PC-3 (cell line): ENCODE measurements around the gene ERCC5. TPM values are rescaled to one million over a fixed set of nuclear protein-coding genes. Genes with fewer than 3 reads are reported as not detected.

Source experiments
- ATAC-seq: fragments of 200-7000 bp; cut with Tn5 transposase; 2 replicates; pipeline ENCODE4 v1.9.1; 2020; ENCODE audit warnings: mild to moderate bottlenecking, moderate library complexity
- BruUV-seq: library from RNA; stranded (reverse); fragments of 400-500 nt; replicated peaks from 2 replicates; lab custom pipeline; 2021; lab: Mats Ljungman, UMichigan
- CTCF ChIA-PET: fragments of 300-600 bp; sonication (Branson Sonifier 250); formaldehyde crosslinking; loops from one replicate; lab custom pipeline; 2022; ENCODE audit warnings: antibody characterized with exemption; lab: Charles Lee
- POLR2A ChIA-PET: fragments of 300-600 bp; sonication (Branson Sonifier 250); formaldehyde crosslinking; loops from one replicate; lab custom pipeline; 2022; ENCODE audit warnings: antibody characterized with exemption; ENCODE audit not compliant: unreplicated experiment; lab: Charles Lee
- DNase-seq: peaks from one replicate; pipeline ENCODE4 v3.0.0-alpha.2; 2015
- H2AFZ ChIP-seq: fragments of 300-600 bp; sonication (generic); 2 replicates; pipeline ENCODE4 v1.6.0; 2016; ENCODE audit warnings: antibody characterized with exemption, low read length
- H3F3A ChIP-seq: fragments of 300-600 bp; sonication (generic); one replicate; pipeline ENCODE4 v1.6.0; 2017; ENCODE audit warnings: antibody characterized with exemption, low read length, control low read depth, mild to moderate bottlenecking; ENCODE audit not compliant: unreplicated experiment
- H3K27ac ChIP-seq: fragments of 300-600 bp; sonication (generic); 2 replicates; pipeline ENCODE4 v1.5.1; 2016; ENCODE audit warnings: mild to moderate bottlenecking, low read length
- H3K27me3 ChIP-seq: fragments of 300-600 bp; sonication (generic); 2 replicates; pipeline ENCODE4 v1.6.1; 2016; ENCODE audit warnings: low read length, mixed read lengths
- H3K36me3 ChIP-seq: fragments of 300-600 bp; sonication (generic); 2 replicates; pipeline ENCODE4 v1.6.1; 2016; ENCODE audit warnings: low read depth, mixed run types, low read length, mixed read lengths
- H3K4me1 ChIP-seq: fragments of 300-600 bp; sonication (generic); 2 replicates; pipeline ENCODE4 v1.5.1; 2016; ENCODE audit warnings: low read length; ENCODE audit not compliant: insufficient read depth
- H3K4me2 ChIP-seq: fragments of 300-600 bp; sonication (generic); 2 replicates; pipeline ENCODE4 v1.6.0; 2016; ENCODE audit warnings: low read length
- H3K4me3 ChIP-seq: fragments of 300-600 bp; sonication (generic); 2 replicates; pipeline ENCODE4 v1.5.1; 2016; ENCODE audit warnings: mild to moderate bottlenecking, low read length, mixed read lengths
- H3K79me2 ChIP-seq: fragments of 300-600 bp; sonication (generic); 2 replicates; pipeline ENCODE4 v1.6.1; 2017; ENCODE audit warnings: low read length, mixed read lengths
- H3K9ac ChIP-seq: fragments of 300-600 bp; sonication (generic); 2 replicates; pipeline ENCODE4 v1.6.0; 2016; ENCODE audit warnings: mild to moderate bottlenecking, low read length
- H3K9me2 ChIP-seq: fragments of 300-600 bp; sonication (generic); replicated peaks from 2 replicates; pipeline ENCODE4 v1.6.1; 2016; ENCODE audit warnings: mixed run types, low read length, mixed read lengths
- H3K9me3 ChIP-seq: fragments of 300-600 bp; sonication (generic); 2 replicates; pipeline ENCODE4 v1.6.1; 2016; ENCODE audit warnings: low read length, mixed read lengths
- H4K20me1 ChIP-seq: fragments of 300-600 bp; sonication (generic); 2 replicates; pipeline ENCODE4 v1.6.1; 2016; ENCODE audit warnings: low read length, mixed read lengths
- CTCF ChIP-seq: fragments of 300-600 bp; sonication (generic); conservative IDR thresholded peaks from 2 replicates; pipeline ENCODE4 v1.5.1; 2017; ENCODE audit warnings: antibody characterized with exemption, low read depth, mild to moderate bottlenecking, low read length
- EZH2 ChIP-seq: fragments of 300-600 bp; sonication (generic); IDR thresholded peaks from one replicate; pipeline ENCODE4 v1.6.1; 2017; ENCODE audit warnings: antibody characterized with exemption, mild to moderate bottlenecking, low read length; ENCODE audit not compliant: unreplicated experiment
- EZH2phosphoT487 ChIP-seq: fragments of 300-600 bp; sonication (generic); IDR thresholded peaks from 2 replicates; pipeline ENCODE4 v1.6.1; 2018; ENCODE audit warnings: mild to moderate bottlenecking, antibody characterized with exemption, low read length, borderline replicate concordance
- intact Hi-C: fragments of 100-400 bp; cut with micrococcal nuclease; formaldehyde crosslinking; loops from 2 replicates; pipeline ENCODE4 v1.9.0; 2023
- total RNA-seq: library from RNA; depleted of rRNA; stranded (reverse); fragments of >200 nt; gene quantifications from 2 replicates; pipeline ENCODE4 v1.2.3, GENCODE V29; 2014

The ERCC5 gene
- total RNA-seq, 1 experiment from 2014 or later = 19.3 TPM

GRCh38 chr13:102878481-102878880, 32.6 kb downstream of the ERCC5 start:
- ATAC-seq (no peak), DNase-seq (no peak)
- TF ChIP-seq EZH2phosphoT487 (no peak), CTCF (no peak), EZH2 (no peak)
- Histone ChIP-seq H3K79me2 (no peaks in the 10 kb centered on the region), H3K4me2 (no peak overlapping the region), H3K9me3 (no peaks in the 10 kb centered on the region), H3K27ac (no peak overlapping the region), H3K9me2 (no peaks in the 10 kb centered on the region), H2AFZ (no peak overlapping the region), H3K36me3 (no peaks in the 10 kb centered on the region; the same call in 1 of the 2 replicates), H3K4me3 (no peak overlapping the region), H4K20me1 (no peaks in the 10 kb centered on the region), H3F3A (no peaks in the 10 kb centered on the region), H3K9ac (no peak overlapping the region), H3K27me3 (no peaks in the 10 kb centered on the region), H3K4me1 (peaks cover 7% of the 10 kb centered on the region; the same call in 1 of the 2 replicates)
- BruUV-seq = no TSS peak
- CTCF ChIA-PET = no interaction called here
- POLR2A ChIA-PET = no interaction called here
- intact Hi-C loops = no loop called here

DNA sequence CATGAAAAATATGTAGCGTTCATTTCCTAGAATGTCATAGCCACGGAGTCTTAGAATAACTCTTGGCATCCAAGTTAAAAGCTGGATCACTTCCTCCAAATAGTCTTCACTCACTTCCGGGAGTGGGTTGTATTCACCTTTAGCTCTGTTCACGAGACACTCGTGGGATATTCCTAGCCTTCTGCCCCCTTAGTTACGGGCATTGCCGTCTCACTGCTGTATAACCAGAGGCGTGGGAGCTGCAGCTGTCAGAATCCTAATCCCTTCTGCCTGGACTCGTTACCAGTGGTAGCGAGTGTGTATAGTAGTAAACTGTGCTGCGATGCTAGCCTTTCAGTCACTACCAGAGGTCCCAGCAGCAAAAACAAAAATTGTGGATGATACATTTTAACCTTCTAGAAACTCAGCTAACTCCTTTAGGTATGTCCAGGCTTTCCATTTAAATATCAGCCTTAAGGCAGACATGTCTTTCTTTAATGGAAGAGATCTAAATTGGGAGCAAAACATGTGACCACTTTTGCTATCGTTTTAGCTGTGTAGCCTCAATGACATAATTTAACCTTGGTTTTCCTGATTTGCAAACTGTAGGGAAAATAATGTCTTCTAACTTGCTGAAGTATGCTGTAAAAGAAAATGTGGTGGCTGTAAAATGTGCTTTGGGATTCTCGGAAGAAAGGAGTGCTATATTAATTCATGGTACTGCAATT, 34.1 kb downstream of the ERCC5 start:
- ATAC-seq = no peak
- no peak overlapping the region for H3K9ac ChIP-seq
- no TSS peak for BruUV-seq
- no peak for TF ChIP-seq EZH2phosphoT487
- no peak for TF ChIP-seq CTCF
- TF ChIP-seq EZH2 = no peak
- DNase-seq = no peak
- H3K9me3 ChIP-seq = no peaks in the 10 kb centered on the region
- H3K27ac ChIP-seq = no peak overlapping the region
- H3K27me3 ChIP-seq = no peaks in the 10 kb centered on the region
- no peaks in the 10 kb centered on the region for H3K79me2 ChIP-seq
- CTCF ChIA-PET = no interaction called here
- H3F3A ChIP-seq = no peaks in the 10 kb centered on the region
- no peaks in the 10 kb centered on the region; the same call in 1 of the 2 replicates for H3K36me3 ChIP-seq
- intact Hi-C loops = no loop called here
- no peaks in the 10 kb centered on the region for H3K9me2 ChIP-seq
- H4K20me1 ChIP-seq = no peaks in the 10 kb centered on the region
- H3K4me1 ChIP-seq = no peaks in the 10 kb centered on the region
- H3K4me2 ChIP-seq = no peak overlapping the region
- POLR2A ChIA-PET = no interaction called here
- H3K4me3 ChIP-seq = no peak overlapping the region
- no peak overlapping the region for H2AFZ ChIP-seq
